NB4 (cell line): ENCODE results near the gene DGKI.

ENCODE experiments used
- DNase-seq: peaks from one replicate; pipeline ENCODE4 v3.0.0; 2010; ENCODE audit warnings: low read depth
- H3K4me3 ChIP-seq: one replicate; pipeline ENCODE4 v1.5.1; 2011; ENCODE audit warnings: mild to moderate bottlenecking, low read depth, low read length, moderate library complexity
- MYC ChIP-seq: IDR thresholded peaks from 2 replicates; pipeline ENCODE4 v1.6.1; 2011; ENCODE audit warnings: low read depth, low read length
- POLR2A ChIP-seq: IDR thresholded peaks from 2 replicates; pipeline ENCODE4 v1.6.1; 2011; ENCODE audit warnings: mild to moderate bottlenecking; ENCODE audit not compliant: insufficient read length; ENCODE audit errors: extremely low read depth
- TF ChIP-seq, protein P1 (sequence below): IDR thresholded peaks from one replicate; pipeline ENCODE4 v1.5.1; 2012; ENCODE audit warnings: low read depth, low read length
- TF ChIP-seq, protein P2 (sequence below): IDR thresholded peaks from 2 replicates; pipeline ENCODE4 v1.6.1; 2011; ENCODE audit warnings: low read depth, low read length

Gene DGKI

GRCh38 chr7:137390076-137390475 is 456.7 kb downstream of the DGKI start:
- TF ChIP-seq POLR2A (no peak), MYC (no peak)
- TF ChIP-seq, protein P1, sequence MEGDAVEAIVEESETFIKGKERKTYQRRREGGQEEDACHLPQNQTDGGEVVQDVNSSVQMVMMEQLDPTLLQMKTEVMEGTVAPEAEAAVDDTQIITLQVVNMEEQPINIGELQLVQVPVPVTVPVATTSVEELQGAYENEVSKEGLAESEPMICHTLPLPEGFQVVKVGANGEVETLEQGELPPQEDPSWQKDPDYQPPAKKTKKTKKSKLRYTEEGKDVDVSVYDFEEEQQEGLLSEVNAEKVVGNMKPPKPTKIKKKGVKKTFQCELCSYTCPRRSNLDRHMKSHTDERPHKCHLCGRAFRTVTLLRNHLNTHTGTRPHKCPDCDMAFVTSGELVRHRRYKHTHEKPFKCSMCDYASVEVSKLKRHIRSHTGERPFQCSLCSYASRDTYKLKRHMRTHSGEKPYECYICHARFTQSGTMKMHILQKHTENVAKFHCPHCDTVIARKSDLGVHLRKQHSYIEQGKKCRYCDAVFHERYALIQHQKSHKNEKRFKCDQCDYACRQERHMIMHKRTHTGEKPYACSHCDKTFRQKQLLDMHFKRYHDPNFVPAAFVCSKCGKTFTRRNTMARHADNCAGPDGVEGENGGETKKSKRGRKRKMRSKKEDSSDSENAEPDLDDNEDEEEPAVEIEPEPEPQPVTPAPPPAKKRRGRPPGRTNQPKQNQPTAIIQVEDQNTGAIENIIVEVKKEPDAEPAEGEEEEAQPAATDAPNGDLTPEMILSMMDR: no peak
- TF ChIP-seq, protein P2, sequence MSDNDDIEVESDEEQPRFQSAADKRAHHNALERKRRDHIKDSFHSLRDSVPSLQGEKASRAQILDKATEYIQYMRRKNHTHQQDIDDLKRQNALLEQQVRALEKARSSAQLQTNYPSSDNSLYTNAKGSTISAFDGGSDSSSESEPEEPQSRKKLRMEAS: no peak
- DNase-seq: no peak
- H3K4me3 ChIP-seq: no peak overlapping the region

DNA sequence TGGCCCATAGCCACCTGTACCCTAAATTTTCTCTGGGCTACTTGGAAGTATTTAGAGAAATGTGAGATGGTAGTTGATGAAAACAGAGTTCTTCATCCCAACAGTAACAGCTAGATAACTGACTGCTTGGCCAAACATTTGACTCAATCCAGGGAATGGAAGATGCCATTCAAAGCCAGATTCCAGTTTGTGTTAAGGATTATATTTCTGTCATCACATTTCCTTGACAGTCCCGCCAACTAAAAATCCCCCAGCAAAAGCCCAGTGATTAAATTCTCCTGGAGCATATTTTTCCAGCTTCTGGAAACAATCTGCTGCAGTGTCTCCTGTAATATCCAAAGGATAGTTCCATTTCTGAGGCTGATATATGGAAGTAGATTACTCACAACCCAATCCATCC is 457.9 kb downstream of the DGKI start:
- TF ChIP-seq, protein P2: no peak
- TF ChIP-seq MYC (no peak), POLR2A (no peak)
- TF ChIP-seq, protein P1: no peak
- H3K4me3 ChIP-seq: no peak overlapping the region
- no peak for DNase-seq

GRCh38 chr7:137386966-137387365 is 459.8 kb downstream of the DGKI start:
- no peak overlapping the region for H3K4me3 ChIP-seq
- no peak for DNase-seq
- TF ChIP-seq, protein P2: no peak
- TF ChIP-seq, protein P1: no peak
- TF ChIP-seq POLR2A (no peak), MYC (no peak)

DNA sequence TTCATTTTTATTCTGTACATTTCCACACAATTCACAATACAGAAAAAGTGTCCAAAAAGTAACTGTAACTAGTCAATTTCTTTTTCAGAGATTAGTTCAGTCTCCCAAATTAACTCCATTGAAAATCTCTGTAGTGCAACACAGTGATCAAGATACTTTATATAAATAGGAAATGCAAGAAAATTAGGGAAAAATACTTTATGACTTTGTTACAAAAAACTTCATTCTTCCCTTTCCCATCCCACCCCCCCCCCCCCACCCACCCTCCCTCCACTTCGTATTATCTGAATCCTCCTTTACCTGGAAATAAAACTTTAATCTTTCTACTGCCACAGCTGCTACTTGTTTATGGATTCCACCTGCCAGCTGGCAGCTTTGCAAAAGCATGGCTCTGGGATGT is 465.7 kb downstream of the DGKI start:
- no peak for DNase-seq
- no peak overlapping the region for H3K4me3 ChIP-seq
- TF ChIP-seq MYC: no peak
- TF ChIP-seq, protein P2: no peak
- TF ChIP-seq POLR2A: no peak
- TF ChIP-seq, protein P1: no peak

- DNase-seq: no peak
- TF ChIP-seq, protein P1: no peak
- TF ChIP-seq POLR2A: no peak
- TF ChIP-seq, protein P2: no peak
- TF ChIP-seq MYC: no peak
- no peak overlapping the region for H3K4me3 ChIP-seq
Measured at GRCh38 chr7:137373507-137373906, 473.3 kb downstream of the DGKI start.

DNA sequence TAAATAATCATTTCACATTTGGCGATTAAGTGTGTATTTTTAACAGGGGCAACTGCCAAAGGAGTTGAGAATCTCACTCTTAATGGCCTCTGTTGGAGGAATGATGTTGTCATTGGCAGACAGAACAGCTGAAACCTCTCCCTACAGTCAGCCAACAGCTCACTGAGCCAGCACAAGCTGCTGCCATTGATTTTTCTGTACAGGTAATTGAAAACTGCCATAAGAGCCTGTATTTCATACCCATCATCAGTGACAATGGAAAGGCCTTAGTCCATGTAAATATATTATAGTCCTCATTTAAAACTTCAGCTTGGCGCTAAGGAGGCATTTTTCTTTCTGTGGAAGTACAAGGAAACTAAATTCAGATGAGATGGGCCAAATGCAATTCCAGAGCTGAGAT is 475.2 kb downstream of the DGKI start:
- no peak for DNase-seq
- no peak overlapping the region for H3K4me3 ChIP-seq
- TF ChIP-seq POLR2A: no peak
